HG03520 (cell line): Measurements from ENCODE around the gene YJU2.
"Not testable (repeated sequence)": the region's sequence is repeated elsewhere in the genome, so short reads cannot be mapped to it uniquely, and the experiment has no call there.

ENCODE experiments used
- ATAC-seq: cut with Tn5 transposase; IDR thresholded peaks from one replicate; pipeline ENCODE4 v1.9.1; 2021; ENCODE audit warnings: mild to moderate bottlenecking, moderate library complexity; ENCODE audit not compliant: unreplicated experiment

Gene YJU2

DNA sequence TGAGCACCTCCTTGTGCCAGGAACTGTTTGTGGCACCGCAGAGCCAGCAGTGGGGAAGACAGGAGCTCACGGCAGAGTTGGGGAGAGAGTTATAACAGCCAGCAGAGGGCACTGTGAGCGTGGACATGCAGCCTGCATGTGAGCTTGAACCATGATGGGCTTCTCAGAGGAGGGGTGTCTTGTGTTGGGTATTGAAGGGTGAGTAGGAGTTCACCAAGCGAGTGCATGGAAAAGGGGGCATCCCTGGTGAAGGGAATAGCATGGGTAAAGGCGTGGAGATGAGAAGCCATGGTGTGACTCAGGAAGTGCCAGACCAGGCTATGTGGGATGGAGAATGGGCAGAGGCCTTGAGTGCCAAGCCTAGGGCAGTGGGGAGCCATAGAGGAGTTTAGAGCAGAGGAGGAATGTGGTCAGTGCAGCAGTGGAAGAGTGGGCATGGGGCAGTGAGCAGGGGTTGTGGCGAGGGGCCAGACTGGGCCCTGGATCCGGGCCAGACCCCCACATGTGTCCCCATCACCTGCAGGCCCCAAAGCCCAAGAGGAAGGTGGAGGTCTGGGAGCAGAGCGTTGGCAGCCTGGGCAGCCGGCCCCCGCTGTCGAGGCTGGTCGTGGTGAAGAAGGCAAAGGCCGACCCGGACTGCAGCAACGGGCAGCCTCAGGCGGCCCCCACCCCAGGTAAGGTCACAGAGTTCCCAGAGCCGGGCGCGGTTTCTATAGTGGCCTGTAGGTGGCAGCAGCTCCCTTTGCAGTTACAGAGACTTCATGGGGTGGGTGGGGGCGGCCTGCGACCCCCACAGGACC lies 20.4 kb downstream of the YJU2 start:
- ATAC-seq: no peak

DNA sequence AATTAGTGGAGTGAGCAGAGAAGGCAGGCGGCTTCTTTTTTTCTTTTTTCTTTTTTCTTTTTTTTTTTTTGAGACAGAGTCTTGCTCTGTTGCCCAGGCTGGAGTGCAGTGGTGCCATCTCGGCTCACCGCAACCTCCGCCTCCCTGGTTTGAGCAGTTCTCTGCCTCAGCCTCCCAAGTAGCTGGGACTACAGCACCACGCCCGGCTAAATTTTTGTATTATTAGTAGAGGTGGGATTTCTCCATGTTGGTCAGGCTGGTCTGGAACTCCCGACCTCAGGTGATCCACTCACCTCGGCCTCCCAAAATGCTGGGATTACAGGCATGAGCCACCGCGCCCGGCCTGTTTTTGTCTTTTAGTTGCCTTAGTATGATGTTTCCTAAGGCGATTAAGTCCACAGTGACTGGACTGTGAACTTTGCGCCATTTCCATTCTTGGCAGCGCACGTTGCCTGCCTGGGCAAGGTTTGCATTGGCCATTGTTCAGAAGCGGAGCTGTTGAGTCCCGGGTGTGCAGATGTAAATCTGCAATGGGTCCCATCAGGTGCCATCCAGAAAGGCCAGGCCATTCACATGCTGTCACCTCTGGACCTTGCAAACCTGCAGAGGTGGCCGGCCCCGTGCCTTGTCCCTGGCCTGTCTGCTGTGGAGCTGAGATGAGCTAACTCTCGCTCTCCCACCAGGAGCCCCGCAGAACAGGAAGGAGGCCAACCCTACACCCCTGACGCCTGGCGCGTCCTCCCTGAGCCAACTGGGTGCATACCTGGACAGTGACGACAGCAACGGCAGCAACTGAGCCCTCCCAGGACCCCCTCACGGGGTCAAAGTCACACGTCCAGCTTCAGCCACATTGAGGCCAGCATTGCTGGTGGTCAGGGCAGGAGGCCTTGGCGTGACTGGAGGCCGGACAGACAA lies 21.3 kb downstream of the YJU2 start:
- ATAC-seq: no peak

DNA sequence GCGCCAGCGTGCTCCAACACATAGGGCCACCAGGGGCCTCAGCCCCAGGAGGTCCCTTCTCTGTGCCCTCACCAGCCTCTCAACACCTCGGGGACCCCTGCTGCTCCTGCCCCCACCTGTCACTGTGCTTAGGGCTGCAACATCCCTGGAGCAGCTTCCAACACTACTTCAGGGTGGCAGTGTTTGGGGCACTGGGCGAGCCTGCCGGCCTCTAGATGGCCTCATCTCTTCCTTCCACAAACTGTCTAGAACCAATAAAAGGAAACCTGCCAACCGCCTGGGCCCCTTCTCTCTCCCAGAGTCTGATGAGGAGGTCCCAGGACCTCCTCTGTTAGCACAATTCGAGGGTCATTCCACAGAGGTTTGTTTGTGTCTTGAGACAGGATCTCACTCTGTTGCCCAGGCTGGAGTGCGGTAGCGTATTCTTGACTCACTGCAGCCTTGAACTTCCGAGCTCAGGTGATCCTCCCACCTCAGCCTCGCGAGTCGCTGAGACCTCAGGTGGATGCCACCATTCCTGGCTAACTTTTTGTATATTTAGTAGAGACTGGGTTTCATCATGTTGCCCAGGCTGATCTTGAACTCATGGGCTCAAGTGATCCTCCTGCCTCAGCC lies 22.0 kb downstream of the YJU2 start:
- no peak for ATAC-seq

GRCh38 chr19:4272894-4273293 lies 26.0 kb downstream of the YJU2 start:
- no peak for ATAC-seq

- ATAC-seq: not testable (repeated sequence)
Measured at GRCh38 chr19:4274321-4274686, 27.4 kb downstream of the YJU2 start.

GRCh38 chr19:4277191-4277696 lies 30.4 kb downstream of the YJU2 start:
- ATAC-seq: no peak

DNA sequence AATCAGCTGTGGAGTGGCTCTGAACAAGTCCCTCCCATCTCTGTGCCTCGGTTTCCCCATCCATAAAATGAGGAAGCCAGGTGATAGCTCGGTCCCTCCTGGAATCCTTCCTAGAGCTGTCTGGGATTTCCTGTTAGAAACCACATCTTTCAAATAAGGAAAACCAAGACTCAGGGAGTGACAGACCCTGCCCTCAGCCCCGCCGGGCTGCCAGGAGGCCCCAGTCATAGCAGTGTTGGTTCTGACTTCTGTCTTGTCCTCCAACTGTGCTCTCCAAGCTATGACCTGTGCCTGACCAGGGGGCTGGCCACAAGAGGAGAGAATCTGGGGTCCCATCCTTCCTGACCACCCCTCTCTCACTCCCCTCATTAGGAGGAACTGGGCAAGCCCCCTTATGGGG lies 31.1 kb downstream of the YJU2 start:
- ATAC-seq: no peak

DNA sequence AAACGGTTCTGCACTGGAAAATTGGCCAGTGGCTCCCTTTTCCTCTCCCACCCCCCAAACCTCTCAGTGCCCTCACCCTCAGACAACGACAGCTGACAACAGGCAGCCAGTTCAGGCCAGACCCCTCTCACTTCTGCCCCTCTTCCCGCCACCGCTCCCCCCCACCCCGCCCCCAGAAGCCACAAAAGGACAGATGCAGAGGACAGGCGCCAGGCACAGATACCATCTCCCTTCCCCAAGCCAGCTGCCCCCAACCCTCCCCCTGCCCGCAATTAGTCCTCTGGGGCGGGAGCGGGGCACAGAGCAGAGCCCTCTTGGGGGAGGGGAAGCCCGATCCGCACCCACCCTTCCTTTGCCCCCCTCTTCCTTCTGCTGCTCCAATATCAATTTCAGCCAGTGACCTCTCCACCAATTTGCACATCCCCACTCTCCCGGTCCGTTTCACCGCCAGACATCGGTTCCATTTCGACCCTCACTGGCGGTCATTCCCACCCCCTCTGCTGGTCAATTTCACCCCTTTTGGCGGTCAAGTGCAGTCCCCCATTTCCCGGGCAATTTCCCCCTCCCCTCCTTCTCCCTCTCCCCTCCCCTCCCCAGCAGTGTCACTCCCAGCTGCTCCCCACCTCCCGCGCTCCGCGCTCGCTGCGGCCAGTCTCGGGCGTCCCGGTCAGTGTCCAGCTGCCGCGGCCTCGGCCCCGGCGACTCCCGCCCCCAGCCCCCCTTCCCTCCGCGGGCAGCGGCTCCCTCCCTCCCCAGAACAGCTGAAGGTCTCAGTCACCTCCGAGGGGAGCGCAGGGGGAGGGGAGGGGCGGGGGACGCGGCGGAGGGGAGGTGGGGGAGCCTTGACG lies 31.8 kb downstream of the YJU2 start, which contains the start of gene SHD:
TSS of gene SHD (plus strand) at position 848 of the 848 bp plus-strand sequence. CDS start 798 bp downstream, outside the sequence.
- no peak for ATAC-seq

GRCh38 chr19:4279267-4279529 lies 32.3 kb downstream of the YJU2 start:
- ATAC-seq: no peak

- ATAC-seq: no peak
Measured at GRCh38 chr19:4279530-4280422, 32.9 kb downstream of the YJU2 start.

- ATAC-seq: no peak
Measured at GRCh38 chr19:4284176-4284958, 37.5 kb downstream of the YJU2 start.

DNA sequence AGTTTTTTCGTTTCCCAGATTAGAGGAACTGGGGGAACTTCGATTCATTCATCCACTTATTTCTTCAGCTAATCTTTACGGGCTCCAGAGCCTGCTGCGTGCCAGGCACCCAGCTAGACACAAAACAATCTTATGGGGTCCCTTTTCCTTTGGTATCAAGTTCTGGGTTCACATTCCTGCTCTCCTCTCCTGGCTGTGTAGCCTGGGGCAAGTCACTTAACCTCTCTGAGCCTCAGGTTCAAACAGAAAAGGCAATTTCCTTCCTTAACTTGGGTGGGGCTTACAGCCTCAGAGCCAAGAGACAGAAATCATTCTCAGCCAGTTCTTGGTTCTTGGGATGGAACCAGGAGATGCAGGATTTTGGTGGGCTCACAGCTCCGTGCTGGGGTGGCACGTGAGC lies 38.1 kb downstream of the YJU2 start:
- no peak for ATAC-seq

DNA sequence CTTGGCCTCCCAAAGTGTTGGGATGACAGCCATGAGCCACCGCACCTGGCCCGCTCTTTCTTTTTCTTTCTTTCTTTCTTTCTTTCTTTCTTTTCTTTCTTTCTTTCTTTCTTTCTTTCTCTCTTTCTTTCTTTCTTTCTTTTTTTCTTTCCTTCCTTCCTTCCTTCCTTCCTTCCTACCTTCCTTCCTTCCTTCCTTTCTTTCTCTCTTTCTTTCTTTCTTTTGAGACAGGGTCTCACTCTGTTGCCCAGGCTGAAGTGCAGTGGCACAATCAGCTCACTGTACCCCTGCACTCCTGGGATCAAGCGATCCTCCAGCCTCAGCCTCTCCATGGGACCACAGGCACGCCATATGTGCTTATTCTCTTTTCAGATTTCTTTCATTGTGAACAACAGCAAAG lies 39.3 kb downstream of the YJU2 start:
- ATAC-seq: not testable (repeated sequence)

DNA sequence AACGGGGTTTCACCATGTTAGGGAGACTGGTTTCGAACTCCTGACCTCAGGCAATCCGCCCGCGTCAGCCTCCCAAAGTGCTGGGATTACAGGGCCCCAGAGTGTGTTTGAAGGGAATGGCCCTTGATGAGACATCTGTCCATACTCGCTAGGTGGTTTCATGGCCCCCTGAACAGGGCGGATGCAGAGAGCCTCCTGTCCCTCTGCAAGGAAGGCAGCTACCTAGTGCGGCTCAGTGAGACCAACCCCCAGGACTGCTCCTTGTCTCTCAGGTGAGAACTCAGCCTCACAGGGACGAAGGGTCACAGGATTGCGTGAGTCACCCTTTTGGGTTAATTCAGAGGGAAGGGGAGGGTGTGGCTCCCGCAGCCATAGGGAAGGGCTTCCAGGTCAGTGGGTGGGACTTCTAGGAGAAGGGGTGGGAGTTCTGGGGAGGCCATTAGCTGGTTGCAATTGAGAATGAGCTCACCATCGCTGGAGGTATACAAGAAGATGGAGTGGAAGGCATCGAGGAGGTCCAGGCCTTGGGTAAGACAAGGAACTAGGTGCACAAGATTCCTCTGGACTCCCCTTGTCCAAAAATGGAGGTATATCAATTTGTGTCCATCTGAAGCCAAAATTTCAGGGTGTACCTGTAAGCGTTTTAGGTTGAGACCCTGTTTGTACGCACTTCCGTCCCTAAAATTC lies 41.4 kb downstream of the YJU2 start:
- ATAC-seq: no peak

DNA sequence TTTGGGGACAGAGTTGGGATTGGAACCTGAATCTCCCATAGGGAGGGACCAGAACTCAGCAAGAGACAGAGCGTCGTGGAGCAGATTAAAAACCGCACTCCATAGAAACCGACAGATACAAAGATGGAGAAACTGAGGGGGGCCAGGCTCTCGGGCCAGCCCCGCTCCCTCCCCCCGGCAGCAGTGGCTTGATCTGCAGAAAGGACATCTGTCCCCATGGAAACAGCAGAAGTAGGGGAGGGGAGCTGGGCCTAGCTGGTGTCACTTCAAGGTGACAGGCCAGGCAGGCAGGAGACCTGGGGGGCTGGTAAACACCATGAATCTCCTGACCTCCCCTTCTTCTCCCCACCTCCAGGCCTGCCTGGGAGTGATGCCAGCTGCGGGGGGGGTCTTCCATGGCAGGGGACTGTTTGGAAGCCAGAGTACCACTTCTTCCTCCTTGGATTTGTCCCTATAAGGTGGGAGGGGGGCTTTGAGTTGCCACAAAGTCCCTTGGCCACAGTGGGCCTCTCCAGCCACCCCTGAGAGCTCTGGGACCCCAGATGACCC lies 44.4 kb downstream of the YJU2 start:
- no peak for ATAC-seq

DNA sequence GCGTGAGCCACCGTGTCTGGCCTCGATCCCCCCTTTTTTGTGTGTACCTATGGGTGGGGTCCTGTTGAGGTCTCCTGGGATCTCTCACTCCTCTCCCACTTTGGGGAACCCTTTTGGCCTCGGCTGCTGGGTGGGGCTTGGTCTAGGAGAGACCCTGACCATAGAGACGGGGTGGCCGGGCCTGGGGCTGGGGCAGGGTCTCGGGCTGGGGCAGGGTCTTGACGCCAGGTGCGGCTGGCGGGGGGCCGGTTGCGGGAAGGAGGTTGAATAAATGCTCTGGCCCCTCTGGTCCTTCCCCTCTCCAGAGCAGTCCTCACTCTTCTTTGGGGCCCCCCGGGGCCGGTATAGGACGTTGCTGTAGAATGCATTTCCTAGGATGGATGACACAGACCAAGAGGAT lies 45.6 kb downstream of the YJU2 start:
- ATAC-seq: no peak

DNA sequence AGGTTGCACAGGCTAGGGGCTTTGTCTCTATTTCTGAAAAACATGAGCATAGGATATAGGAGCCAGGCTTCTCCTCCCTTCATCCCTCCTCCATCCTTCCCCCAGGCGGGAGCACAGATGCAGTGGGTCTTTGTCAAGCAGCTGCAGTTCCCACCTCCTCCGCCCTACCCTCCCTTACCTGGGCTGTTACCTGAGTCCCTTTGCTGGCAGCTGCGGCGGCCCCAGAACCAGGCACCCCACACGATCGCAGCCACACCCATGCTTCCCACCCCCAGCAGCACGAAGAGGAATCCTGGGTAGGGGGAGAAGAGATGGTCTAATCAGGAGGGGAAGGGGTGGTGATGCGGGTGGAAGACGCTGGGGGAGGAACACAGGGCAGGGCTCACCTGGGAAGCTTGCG lies 47.5 kb downstream of the YJU2 start:
- no peak for ATAC-seq
